ENCODE measurements around the gene GLI2.

Gene GLI2

DNA sequence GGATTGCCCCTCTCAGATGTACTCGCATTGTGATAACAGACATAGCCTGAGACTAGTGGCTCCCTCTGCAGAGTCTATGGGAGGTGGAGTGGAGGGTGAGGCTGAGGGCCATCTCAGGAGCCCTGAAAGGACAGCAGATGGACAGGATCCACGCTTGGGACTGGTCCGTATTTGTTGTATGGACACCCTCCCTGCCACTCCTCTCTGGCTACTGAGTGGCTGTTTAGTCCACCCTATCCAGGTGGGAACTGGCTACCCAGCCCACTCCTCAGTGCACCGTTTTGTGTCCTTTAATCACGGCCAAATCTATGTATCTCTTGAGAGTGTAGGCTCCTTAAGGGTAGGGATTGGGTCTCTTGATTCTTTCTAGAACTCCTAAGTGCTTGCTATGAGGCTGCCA is 4.5 kb upstream of the GLI2 start:
- no peak for TF ChIP-seq ZFX (IDR thresholded peaks at IDR 0.05)
- TF ChIP-seq, protein P1, sequence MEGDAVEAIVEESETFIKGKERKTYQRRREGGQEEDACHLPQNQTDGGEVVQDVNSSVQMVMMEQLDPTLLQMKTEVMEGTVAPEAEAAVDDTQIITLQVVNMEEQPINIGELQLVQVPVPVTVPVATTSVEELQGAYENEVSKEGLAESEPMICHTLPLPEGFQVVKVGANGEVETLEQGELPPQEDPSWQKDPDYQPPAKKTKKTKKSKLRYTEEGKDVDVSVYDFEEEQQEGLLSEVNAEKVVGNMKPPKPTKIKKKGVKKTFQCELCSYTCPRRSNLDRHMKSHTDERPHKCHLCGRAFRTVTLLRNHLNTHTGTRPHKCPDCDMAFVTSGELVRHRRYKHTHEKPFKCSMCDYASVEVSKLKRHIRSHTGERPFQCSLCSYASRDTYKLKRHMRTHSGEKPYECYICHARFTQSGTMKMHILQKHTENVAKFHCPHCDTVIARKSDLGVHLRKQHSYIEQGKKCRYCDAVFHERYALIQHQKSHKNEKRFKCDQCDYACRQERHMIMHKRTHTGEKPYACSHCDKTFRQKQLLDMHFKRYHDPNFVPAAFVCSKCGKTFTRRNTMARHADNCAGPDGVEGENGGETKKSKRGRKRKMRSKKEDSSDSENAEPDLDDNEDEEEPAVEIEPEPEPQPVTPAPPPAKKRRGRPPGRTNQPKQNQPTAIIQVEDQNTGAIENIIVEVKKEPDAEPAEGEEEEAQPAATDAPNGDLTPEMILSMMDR (conservative IDR thresholded peaks at IDR 0.05): no peak
- no peak overlapping the region for H3K27ac ChIP-seq

DNA sequence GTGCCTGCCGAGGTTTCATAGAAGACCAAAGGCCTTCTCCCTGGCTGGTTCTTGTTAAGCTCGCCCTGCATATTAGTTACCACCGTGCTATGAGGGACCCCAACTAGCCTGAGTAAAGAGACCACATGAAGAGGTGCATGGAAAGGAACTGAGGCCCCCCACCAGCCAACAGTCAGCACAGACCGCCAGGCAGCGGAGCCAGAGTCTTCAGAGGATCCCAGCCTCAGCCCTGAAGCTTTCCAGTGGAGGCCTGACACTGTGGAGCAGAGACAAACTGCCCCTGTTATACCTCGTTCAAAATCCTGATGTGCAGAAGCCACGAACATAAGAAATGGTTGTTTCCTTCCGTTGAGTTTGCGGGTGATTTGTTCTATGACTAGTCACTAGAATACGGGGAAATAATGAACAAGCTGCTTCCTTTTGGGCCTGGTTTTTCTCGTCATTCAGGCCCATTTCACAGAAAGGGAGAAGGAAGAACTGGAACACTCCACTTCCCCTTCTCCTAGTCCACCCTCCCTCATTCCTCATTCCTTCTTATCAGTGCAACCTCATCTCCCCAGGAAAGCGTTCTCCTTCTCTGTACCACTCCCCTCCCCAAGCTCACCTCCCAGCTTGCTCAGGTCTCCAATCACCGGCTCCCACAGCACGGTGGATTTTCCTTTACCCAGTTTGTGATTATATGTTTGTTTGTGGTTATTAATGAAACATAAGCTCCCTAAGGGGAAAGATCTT is 3.0 kb upstream of the GLI2 start:
- H3K27ac ChIP-seq: no peak overlapping the region
- no peak for TF ChIP-seq ZFX (IDR thresholded peaks at IDR 0.05)
- TF ChIP-seq, protein P1 (conservative IDR thresholded peaks at IDR 0.05): no peak

DNA sequence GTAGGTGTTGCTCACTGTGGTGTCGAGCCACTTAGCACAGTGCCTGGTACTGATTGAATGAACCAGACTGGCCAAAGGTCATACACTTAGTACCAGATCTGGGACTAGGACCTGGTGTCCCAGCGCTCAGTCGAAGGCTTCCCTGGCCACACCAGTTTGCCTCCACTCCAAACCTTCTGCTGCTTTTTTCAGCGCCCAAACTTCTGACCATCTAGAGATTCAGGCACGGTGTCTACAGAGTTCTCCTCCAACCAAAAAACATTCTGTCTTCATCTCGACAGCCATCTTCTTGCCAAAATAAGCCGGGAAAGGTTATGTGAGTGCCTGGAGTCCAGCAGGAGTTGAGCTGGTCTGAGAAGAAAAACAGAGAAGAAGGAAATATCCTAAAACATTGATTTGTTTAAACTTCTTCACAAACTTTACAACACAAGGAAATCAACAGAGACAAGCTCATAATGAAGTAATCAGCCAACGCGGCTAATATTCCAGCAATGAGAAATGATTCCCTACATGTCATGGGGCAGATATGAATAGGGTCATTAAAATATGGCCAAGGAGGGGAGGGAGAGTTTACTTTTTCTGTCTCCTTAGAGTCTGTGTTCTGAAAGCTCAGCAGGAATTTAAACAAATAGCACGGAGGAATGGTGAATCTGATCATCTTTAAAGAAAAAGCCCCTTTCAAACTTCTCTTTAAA is 2.3 kb upstream of the GLI2 start:
- H3K27ac ChIP-seq: no peak overlapping the region
- TF ChIP-seq, protein P1 (conservative IDR thresholded peaks at IDR 0.05): no peak
- no peak for TF ChIP-seq ZFX (IDR thresholded peaks at IDR 0.05)

DNA sequence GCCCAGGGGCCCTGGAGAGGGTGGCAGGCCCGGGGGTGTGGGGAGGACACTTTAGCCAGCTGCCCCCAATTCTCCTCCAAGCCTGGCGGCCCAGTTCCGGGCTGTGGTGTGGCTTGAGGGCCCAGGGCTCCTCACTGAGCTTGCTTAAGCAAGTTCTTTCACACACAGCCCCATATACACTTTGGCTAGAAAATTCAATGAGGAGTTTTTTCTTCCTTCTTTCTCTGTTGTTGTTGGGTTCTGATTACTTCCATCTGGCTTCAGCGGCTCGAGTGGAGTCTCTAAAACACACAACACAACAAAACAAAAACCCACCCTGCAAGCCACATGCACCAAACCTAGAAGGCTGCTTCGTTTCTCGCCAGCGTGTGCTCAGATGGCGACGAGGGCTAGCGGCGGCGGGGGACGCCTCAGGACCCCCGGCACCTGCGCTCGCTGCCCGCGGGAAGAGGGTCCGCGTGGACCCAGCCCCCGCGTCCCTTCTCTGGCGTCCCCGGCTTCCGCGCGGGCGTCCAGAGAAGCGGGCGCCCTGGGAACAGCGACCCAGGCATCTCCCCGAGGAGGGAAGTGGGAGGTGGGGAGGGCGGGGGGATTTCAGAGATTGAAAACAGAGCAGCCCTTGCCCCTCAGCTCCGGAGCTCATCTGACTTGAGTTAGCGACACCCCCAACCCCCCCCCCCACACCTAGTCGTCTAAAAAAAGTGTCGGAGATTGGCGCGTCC is 577 bp upstream of the GLI2 start:
- TF ChIP-seq, protein P1 (conservative IDR thresholded peaks at IDR 0.05): no peak
- TF ChIP-seq ZFX (IDR thresholded peaks at IDR 0.05): no peak
- H3K27ac ChIP-seq: no peak overlapping the region

DNA sequence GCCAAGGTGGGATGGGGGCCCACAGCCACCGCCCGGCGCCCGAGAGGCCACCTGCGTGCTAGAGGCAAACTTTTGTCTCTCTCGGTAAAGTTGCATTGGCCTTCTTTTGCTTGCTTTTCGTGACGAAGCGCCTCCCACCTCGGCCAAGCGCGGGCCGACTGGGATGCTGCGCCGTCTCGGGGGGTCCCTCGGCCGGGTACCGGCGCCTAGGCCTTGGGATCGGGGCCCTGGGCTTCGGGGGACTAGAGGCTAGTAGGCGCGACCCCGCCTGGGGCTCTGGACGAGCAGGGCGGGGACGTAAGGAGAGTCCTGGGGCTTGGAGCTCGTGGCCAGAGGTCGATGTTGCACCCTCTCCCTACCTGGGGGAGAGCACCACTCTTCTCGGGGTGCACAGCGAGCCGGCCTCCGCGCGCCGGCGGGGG is 545 bp downstream of the GLI2 start:
- no peak for TF ChIP-seq ZFX (IDR thresholded peaks at IDR 0.05)
- TF ChIP-seq, protein P1 (conservative IDR thresholded peaks at IDR 0.05): no peak
- H3K27ac ChIP-seq: peak overlapping the region; percentile 22; the same call in 1 of the 2 replicates

DNA sequence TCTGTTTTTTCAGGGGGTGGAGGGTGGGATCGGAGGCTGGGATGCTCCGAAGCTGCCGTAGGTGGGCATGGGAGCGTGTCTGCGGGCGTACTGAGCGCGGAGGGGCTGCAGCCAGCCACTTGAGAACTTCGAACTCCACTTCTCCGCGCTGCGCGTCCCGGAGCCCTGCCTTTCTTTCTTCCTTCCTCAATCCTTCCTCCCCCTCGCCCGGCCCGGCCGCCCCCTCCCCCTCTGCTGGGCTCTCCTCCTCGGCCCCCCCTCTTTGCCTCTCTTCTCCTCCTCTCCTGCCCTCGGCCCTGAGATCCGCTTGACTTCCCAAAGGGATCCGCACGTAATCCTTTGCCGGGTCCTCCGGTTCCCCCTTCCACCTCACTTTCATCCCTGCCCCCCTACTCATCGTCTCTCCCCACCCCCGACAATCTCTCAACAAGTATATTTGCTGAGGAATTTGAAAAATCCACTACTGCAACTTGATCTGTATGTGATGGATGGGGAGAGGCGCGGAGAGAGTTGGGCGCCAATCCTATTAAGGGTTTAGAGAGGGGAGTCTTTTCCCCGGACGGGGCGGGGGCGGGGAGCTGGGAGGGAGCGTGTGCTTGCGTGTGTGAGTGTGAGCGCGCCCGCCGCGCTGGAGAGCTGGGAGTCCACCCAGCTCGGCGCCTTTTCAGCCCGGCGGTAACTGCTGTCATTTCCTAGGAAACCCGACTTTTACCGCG is 1.1 kb downstream of the GLI2 start:
- no peak for TF ChIP-seq ZFX (IDR thresholded peaks at IDR 0.05)
- TF ChIP-seq, protein P1 (conservative IDR thresholded peaks at IDR 0.05): no peak
- peak overlapping the region; percentile 47 for H3K27ac ChIP-seq
